Aorta (tissue), 5 donors: Measurements from ENCODE around the gene SIPA1L3. TPM values are rescaled to one million over a fixed set of nuclear protein-coding genes. Genes with fewer than 3 reads are reported as not detected.

Experiments
- ATAC-seq: fragments of 200-7000 bp; cut with Tn5 transposase; one replicate; pipeline ENCODE4 v1.9.1; 2022; ENCODE audit warnings: moderate library complexity; ENCODE audit not compliant: low FRiP score
- DNase-seq, 2 donors: peaks; one replicate each; pipeline ENCODE4 v3.0.0-alpha.2; 2020
- H3K27ac ChIP-seq, 2 donors: one replicate each; pipeline ENCODE4 v1.5.1; 2013; ENCODE audit warnings: low read length in 2 of 2, mild to moderate bottlenecking in 2 of 2, moderate library complexity in 2 of 2, control low read depth in 1 of 2, inconsistent platforms in 1 of 2, low read depth in 1 of 2
- H3K27me3 ChIP-seq, 2 donors: one replicate each; pipeline ENCODE4 v1.6.1; 2013; ENCODE audit warnings: control low read depth in 1 of 2, low read length in 1 of 2, mild to moderate bottlenecking in 1 of 2, moderate library complexity in 1 of 2; ENCODE audit not compliant: insufficient read depth in 2 of 2, control insufficient read depth in 1 of 2
- H3K36me3 ChIP-seq, 2 donors: one replicate each; pipeline ENCODE4 v1.6.1; 2013; ENCODE audit warnings: control low read depth in 1 of 2, low read length in 1 of 2, mild to moderate bottlenecking in 1 of 2; ENCODE audit not compliant: insufficient read depth in 2 of 2, control insufficient read depth in 1 of 2
- H3K4me1 ChIP-seq, 2 donors: one replicate each; pipeline ENCODE4 v1.6.1; 2013; ENCODE audit warnings: low read length in 2 of 2, control low read depth in 1 of 2, mild to moderate bottlenecking in 1 of 2, moderate library complexity in 1 of 2; ENCODE audit not compliant: insufficient read depth in 2 of 2, control insufficient read depth in 1 of 2
- H3K4me3 ChIP-seq, 2 donors: one replicate each; pipeline ENCODE4 v1.5.1; 2013; ENCODE audit warnings: low read length in 2 of 2, control low read depth in 1 of 2, mild to moderate bottlenecking in 1 of 2
- H3K9me3 ChIP-seq: one replicate; pipeline ENCODE4 v1.6.1; 2013; ENCODE audit warnings: mild to moderate bottlenecking, low read length; ENCODE audit not compliant: control insufficient read depth
- WGBS, 2 donors: extraction: QIAGEN DNeasy Blood & Tissue Kit; methylation state at CpG; one replicate each; pipeline ENCODE4 v1.1.7; 2013; 5-methylcytosine and 5-hydroxymethylcytosine counted together
- intact Hi-C, 2 donors: fragments of 100-400 bp; cut with DNase I; formaldehyde crosslinking; loops; one replicate each; pipeline versions ENCODE4 v1.14.2 to v1.15.0; 2022
- polyA plus RNA-seq, 2 donors: library from polyadenylated mRNA; stranded (reverse); fragments of 200-250 nt; gene quantifications; one replicate each; pipeline ENCODE4 v1.2.3, GENCODE V29; 2013
- total RNA-seq, 2 donors: library from RNA; stranded (reverse); fragmentation: NEBNext Ultra II Directional; extraction: Animal tissue kit (Norgen Biotek cat#: 25700); gene quantifications; one replicate each; pipeline ENCODE4 v1.2.1, GENCODE V29; 2021
- donor health status: healthy with polysubstance abuse.
- donor health status: Bipolar disorder and iron deficiency.
- donor health status: DM: no; HTN: no; CAD: no.
- donor health status: DM: no; HTN: no; CAD: no.
- donor health status: DM: yes; HTN: yes; CAD: no.

Gene SIPA1L3
- total and polyA plus RNA-seq, 4 donors: 1.3 to 20.9 (median 11.2) TPM

DNA sequence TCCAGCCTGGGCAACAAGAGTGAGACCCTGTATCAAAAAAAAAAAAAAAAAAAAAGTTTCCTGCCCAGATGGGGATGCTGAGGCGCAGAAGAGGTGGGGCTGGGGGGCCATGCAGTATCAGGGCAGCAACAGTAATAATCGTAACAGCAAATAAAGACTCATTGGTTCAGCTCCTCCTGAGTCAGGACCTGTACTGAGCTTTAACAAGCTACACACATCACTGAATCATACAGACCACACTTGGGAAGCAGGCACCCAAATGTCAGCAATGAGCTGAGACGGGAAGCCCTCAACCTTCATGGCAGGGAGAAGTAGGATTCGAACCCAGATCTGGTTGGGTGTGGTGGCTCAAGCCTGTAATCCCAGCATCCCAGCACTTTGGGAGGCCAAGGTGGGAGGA is 327.6 kb downstream of the SIPA1L3 start:
- Histone ChIP-seq H3K4me1 (no peaks in the 10 kb centered on the region), H3K36me3 (no peaks in the 10 kb centered on the region), H3K9me3 (no peaks in the 10 kb centered on the region), H3K27me3 (no peaks in the 10 kb centered on the region), H3K4me3 (no peak overlapping the region), H3K27ac (no peak overlapping the region)
- 92 to 95% methylated on average over 4 of the region's 4 CpGs for WGBS, 2 donors
- DNase-seq (no peak), ATAC-seq (no peak)
- intact Hi-C loops: loop anchor here (1.0 to 2.0 kb wide), 2 partner anchors 100 to 101 kb away; partner anchors contain the start of gene CATSPERG (in 2 of the 2)

DNA sequence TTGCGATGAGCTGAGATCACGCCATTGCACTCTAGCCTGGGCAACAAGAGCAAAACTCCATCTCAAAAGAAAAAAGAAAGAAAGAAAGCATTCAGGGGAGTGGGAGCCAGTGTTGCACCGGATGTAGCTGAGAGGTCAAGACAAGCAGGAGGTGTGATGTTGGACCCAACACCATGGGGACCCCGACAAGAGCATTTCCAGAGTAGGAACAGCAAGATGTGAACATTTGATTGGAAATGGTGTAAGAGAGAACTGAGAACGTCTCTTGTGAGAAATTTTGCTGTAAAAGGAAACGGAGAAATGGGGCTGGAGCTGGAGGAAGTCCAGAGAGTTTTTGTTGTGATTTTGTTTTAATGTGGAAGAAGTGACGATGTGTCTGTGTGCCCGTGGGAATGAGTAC is 332.8 kb downstream of the SIPA1L3 start:
- no peaks in the 10 kb centered on the region for H3K27me3 ChIP-seq
- 24 to 26% methylated on average over 8 of the region's 8 CpGs for WGBS, 2 donors
- no peak overlapping the region for H3K27ac ChIP-seq
- intact Hi-C loops: loop anchor here (5.0 kb wide), 2 partner anchors 77 to 82 kb away; partner anchors contain the start of genes KCNK6 (in 1 of the 2) and YIF1B (in 1 of the 2)
- peaks cover 0 to 1% of the 10 kb centered on the region in 2 donors for H3K4me1 ChIP-seq
- DNase-seq: no peak
- H3K9me3 ChIP-seq: no peaks in the 10 kb centered on the region
- ATAC-seq: no peak
- H3K4me3 ChIP-seq: no peak overlapping the region
- H3K36me3 ChIP-seq: no peaks in the 10 kb centered on the region

DNA sequence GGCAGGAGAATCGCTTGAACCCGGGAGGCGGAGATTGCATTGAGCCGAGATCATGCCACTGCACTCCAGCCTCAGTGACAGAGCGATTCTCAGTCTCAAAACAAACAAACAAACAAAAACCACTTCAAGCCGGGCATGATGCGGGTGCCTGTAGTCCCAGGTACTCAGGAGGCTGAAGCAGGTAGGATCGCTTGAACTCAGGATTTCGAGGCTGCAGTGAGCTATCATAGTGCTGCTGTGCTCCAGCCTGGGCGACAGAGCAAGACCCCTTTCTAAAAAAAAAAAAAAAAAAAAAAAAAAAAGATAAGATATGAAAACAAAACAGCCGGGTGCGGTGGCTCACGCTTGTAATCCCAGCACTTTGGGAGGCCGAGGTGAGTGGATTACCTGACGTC is 336.3 kb downstream of the SIPA1L3 start:
- H3K4me3 ChIP-seq: no peak overlapping the region
- H3K27ac ChIP-seq: no peak overlapping the region
- H3K4me1 ChIP-seq: peaks cover 2 to 4% of the 10 kb centered on the region in 2 donors
- no peaks in the 10 kb centered on the region for H3K36me3 ChIP-seq
- no peaks in the 10 kb centered on the region for H3K27me3 ChIP-seq
- ATAC-seq (no peak), DNase-seq (no peak)
- 53 to 54% methylated on average over 15 of the region's 15 CpGs for WGBS, 2 donors
- intact Hi-C loops: loop anchor here (1.0 to 5.0 kb wide), 3 partner anchors 74 to 92 kb away; partner anchors contain the start of genes CATSPERG (in 1 of the 2), KCNK6 (in 1 of the 2) and YIF1B (in 1 of the 2)
- H3K9me3 ChIP-seq: no peaks in the 10 kb centered on the region

DNA sequence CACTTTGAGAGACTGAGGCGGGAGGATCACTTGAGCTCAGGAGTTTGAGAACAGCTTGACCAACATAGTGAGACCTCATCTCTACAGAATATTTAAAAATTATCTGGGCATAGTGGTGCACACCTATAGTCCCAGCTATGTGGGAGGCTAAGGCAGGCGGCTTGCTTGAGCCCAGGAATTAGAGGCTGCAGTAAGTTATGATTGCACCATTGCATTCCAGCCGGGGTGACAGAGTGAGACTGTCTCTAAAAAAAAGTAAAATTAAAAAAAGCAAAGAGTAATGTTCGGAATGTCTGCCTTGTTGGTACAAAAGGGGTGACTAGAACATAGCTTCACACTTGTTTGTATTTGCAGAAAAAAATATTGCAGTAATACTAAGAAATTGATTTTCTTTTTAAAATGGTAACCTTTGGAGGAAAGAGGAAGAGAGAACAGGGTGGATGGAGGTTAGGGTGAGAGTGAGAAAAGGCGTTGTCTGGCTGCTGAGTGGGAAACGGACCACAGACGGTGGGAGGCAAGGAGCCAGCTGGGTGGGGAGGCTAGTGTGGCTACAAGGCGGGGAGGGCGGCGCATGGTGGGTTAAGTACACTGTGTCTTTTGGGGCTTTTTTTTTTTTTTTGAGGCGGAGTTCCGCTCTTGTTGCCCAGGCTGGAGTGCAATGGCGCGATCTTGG is 339.0 kb downstream of the SIPA1L3 start:
- no peaks in the 10 kb centered on the region for H3K27me3 ChIP-seq
- H3K4me3 ChIP-seq: no peak overlapping the region
- DNase-seq: peak; percentile 82 to 93
- peak overlapping the region; percentile 48 to 94 for H3K27ac ChIP-seq
- no peaks in the 10 kb centered on the region for H3K36me3 ChIP-seq
- no peaks in the 10 kb centered on the region for H3K9me3 ChIP-seq
- intact Hi-C loops: loop anchor here in 1 of 2 donors (5.0 kb wide), 1 partner anchor 91 kb away; the partner anchor contains the start of gene CATSPERG
- 6 to 9% methylated on average over 13 to 14 of the region's 14 CpGs for WGBS, 2 donors
- H3K4me1 ChIP-seq: peaks cover 3% of the 10 kb centered on the region in 2 donors
- peak; percentile 36 for ATAC-seq

DNA sequence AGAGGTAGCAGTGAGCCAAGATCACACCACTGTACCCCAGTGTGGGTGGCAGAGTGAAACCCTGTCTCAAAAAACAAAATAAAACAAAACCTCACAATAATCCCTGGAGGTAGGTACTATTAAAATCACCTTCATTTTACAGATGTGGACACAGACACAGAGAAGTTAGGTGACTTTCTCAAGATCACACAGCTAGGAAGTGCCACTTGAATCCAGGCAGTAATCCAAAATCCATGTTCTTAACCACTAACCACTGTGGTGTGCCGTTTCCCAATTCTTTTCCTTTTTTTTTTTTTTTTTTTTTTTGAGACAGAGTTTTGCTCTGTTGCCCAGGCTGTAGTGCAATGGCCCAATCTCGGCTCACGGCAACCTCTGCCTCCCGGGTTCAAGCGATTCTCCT is 340.1 kb downstream of the SIPA1L3 start:
- Histone ChIP-seq H3K9me3 (no peaks in the 10 kb centered on the region), H3K27me3 (no peaks in the 10 kb centered on the region), H3K27ac (peak overlapping the region; percentile 71 to 84), H3K4me1 (peaks cover 3% of the 10 kb centered on the region in 2 donors), H3K36me3 (no peaks in the 10 kb centered on the region), H3K4me3 (no peak overlapping the region)
- intact Hi-C loops: loop anchor here in 1 of 2 donors (5.0 kb wide), 1 partner anchor 90 kb away; the partner anchor contains the start of gene CATSPERG
- 10 to 13% methylated on average over 4 to 5 of the region's 5 CpGs for WGBS, 2 donors
- no peak for DNase-seq
- no peak for ATAC-seq

DNA sequence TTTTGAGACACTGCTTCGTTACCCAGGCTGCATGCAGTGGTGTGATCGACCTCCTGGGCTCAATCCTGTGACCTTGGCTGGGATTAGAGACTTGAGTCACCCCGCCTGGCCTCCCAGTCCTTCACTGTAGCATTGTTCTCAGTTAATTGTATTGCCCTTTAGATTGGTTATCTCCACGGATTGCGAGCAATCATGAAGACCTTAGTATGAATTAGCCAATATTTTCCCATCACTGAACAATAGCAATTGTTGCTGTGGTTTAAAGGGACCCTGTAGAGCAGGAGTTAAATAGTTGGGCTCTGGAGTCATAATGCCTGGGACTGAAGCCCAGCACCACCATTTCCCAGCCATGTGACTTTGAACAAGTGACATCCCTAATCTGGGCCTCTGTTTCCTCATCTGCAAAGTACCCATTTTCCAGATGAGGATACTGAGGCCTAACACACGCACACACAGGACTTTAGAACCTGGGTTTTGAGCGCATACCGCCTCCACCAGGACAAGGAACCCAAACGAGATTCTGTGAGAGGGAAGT is 340.8 kb downstream of the SIPA1L3 start:
- 47 to 48% methylated on average over 9 of the region's 9 CpGs for WGBS, 2 donors
- H3K4me3 ChIP-seq: no peak overlapping the region

DNA sequence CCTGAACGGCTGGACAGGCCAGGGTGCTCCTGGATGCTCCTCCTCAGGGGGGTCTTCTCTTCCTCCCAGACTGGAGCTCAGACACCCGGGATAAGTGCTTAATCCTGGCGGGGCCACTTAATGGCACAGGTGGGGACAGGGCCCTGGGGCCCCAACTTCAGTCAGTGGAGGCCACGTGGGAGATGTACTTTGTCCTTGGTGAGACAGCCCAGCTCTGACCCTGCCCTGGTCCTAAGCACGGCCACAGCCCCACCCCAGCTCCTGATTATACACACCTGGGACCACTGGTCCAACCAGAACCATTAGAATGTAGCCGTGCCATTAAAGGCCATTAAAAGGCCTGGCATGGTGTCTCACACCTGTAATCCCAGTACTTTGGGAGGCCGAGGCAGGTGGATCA is 341.4 kb downstream of the SIPA1L3 start:
- Histone ChIP-seq H3K9me3 (no peaks in the 10 kb centered on the region), H3K36me3 (no peaks in the 10 kb centered on the region), H3K27ac (peak overlapping the region; percentile 31 to 85), H3K4me1 (peaks cover 3% of the 10 kb centered on the region in 2 donors), H3K27me3 (no peaks in the 10 kb centered on the region), H3K4me3 (no peak overlapping the region)
- 68 to 79% methylated on average over 7 of the region's 7 CpGs for WGBS, 2 donors
- ATAC-seq (no peak), DNase-seq (no peak)
- intact Hi-C loops: loop anchor here in 1 of 2 donors (5.0 kb wide), 1 partner anchor 89 kb away; the partner anchor contains the start of gene CATSPERG

More for the DNA sequence above, 340.8 kb downstream of the SIPA1L3 start:
- Histone ChIP-seq H3K36me3 (no peaks in the 10 kb centered on the region), H3K9me3 (no peaks in the 10 kb centered on the region), H3K27ac (peak overlapping the region; percentile 31 to 85), H3K4me1 (peaks cover 3% of the 10 kb centered on the region in 2 donors), H3K27me3 (no peaks in the 10 kb centered on the region)
- ATAC-seq (no peak), DNase-seq (no peak)
- intact Hi-C loops: loop anchor here in 1 of 2 donors (5.0 kb wide), 1 partner anchor 90 kb away; the partner anchor contains the start of gene CATSPERG

DNA sequence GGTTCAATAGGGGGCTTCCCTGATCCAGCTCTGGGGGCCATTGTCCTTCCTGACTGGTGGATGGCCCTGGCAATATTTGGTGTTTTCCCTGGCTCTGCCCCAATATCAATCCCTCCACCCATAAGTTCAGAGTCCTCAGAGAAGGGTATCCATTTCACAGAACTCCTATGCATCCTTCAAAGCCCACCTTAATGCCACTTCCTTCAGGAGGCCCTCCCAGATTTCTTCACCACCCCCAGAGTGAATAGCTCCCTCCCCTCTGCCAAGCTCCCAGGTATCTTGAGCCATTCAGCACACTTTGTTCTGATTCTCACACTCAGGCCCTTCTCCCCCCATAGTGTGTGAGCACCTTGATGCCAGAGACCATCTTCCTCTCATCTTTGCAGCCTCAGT is 343.4 kb downstream of the SIPA1L3 start:
- Histone ChIP-seq H3K4me3 (no peak overlapping the region), H3K9me3 (no peaks in the 10 kb centered on the region), H3K36me3 (no peaks in the 10 kb centered on the region), H3K27me3 (no peaks in the 10 kb centered on the region), H3K27ac (peak overlapping the region; percentile 96 to 99), H3K4me1 (peaks cover 3% of the 10 kb centered on the region in 2 donors)
- intact Hi-C loops: loop anchor here (5.0 to 10.0 kb wide), 2 partner anchors 137 to 1154 kb away; partner anchors contain the start of genes ZFP36 (in 2 of the 2), GGN (in 1 of the 2) and SPRED3 (in 1 of the 2)
- ATAC-seq (no peak), DNase-seq (no peak)
